Body of pancreas (tissue), 4 donors: ENCODE measurements around the gene CTDSPL.

Experiments used
- CTCF ChIP-seq, 7 experiments: fragments of 450-650 bp in 4 of 7; fragments of 200-600 bp in 3 of 7; sonication (generic) in 3 of 7; IDR thresholded peaks; one replicate each; pipeline ENCODE4 v1.5.1; 2016 to 2019; ENCODE audit warnings: antibody characterized with exemption in 7 of 7
- POLR2A ChIP-seq, 3 donors: fragments of 450-650 bp; IDR thresholded peaks; one replicate each; pipeline ENCODE4 v1.6.1; 2016; ENCODE audit warnings: antibody characterized with exemption in 3 of 3, mild to moderate bottlenecking in 2 of 3

GRCh38 chr3:37935290-37935668, 73.6 kb downstream of the CTDSPL start:
- TF ChIP-seq CTCF (IDR thresholded peaks at IDR 0.05): no peak
- no peak for TF ChIP-seq POLR2A (IDR thresholded peaks at IDR 0.05)
